Endothelial cell of umbilical vein (primary cell): ENCODE data around the gene F2. TPM values are rescaled to one million over a fixed set of nuclear protein-coding genes. Genes with fewer than 3 reads are reported as not detected.

Experiments used
- BruUV-seq: library from RNA; stranded (reverse); fragments of 400-500 nt; replicated peaks from 2 replicates; lab custom pipeline; 2021; lab: Mats Ljungman, UMichigan
- CTCF ChIA-PET: fragments of 300-600, 350-600 bp; sonication (Branson Sonifier 250); formaldehyde crosslinking; loops from one replicate; lab custom pipeline; 2021; ENCODE audit warnings: antibody characterized with exemption, inconsistent platforms; lab: Charles Lee
- POLR2A ChIA-PET: fragments of 300-600, 350-600 bp; sonication (Branson Sonifier 250); formaldehyde crosslinking; loops from one replicate; lab custom pipeline; 2021; ENCODE audit warnings: antibody characterized with exemption, inconsistent platforms; lab: Charles Lee
- DNase-seq: peaks from one replicate; pipeline ENCODE4 v3.0.0-alpha.2; 2011; ENCODE audit warnings: low read depth, low spot score
- FAIRE-seq: peaks from 2 replicates; lab custom pipeline; 2011; peaks lifted over from hg19 to GRCh38; lab: Jason Lieb, UNC
- H2AFZ ChIP-seq: 2 replicates; pipeline ENCODE4 v1.6.0; 2012; ENCODE audit warnings: low read depth, low read length, control low read depth, inconsistent platforms
- H3K27ac ChIP-seq: 2 replicates; pipeline ENCODE4 v1.5.1; 2011; ENCODE audit warnings: low read depth, mild to moderate bottlenecking, control low read depth, low read length, moderate library complexity; ENCODE audit not compliant: insufficient read depth
- H3K27me3 ChIP-seq, 2 experiments: 2 replicates each; pipeline versions ENCODE4 v1.6.0 to v1.6.1; 2011; ENCODE audit warnings: low read length in 2 of 2, mixed read lengths in 1 of 2; ENCODE audit not compliant: control insufficient read depth in 2 of 2, insufficient read depth in 2 of 2
- H3K36me3 ChIP-seq, 2 experiments: 2 replicates in 1 of 2; 3 replicates in 1 of 2; pipeline ENCODE4 v1.5.1; 2011; ENCODE audit warnings: low read length in 2 of 2, mild to moderate bottlenecking in 1 of 2, moderate library complexity in 1 of 2; ENCODE audit not compliant: control insufficient read depth in 2 of 2, insufficient read depth in 2 of 2; ENCODE audit errors: extremely low read depth in 1 of 2
- H3K4me1 ChIP-seq: 3 replicates; pipeline ENCODE4 v1.5.1; 2011; ENCODE audit warnings: mild to moderate bottlenecking, low read length; ENCODE audit not compliant: control insufficient read depth, insufficient read depth; ENCODE audit errors: extremely low read depth
- H3K4me2 ChIP-seq: 2 replicates; pipeline ENCODE4 v1.6.1; 2011; ENCODE audit warnings: low read length, control low read depth, mixed read lengths; ENCODE audit not compliant: insufficient read depth
- H3K4me3 ChIP-seq, 3 experiments: fragments of 200-600 bp in 1 of 3; sonication (generic), shearing (Covaris generic) in 1 of 3; replicated peaks in 1 of 3; 2 replicates each; pipeline ENCODE4 v1.5.1; 2011 to 2016; ENCODE audit warnings: control low read depth in 3 of 3, low read length in 3 of 3, mild to moderate bottlenecking in 2 of 3, inconsistent platforms in 1 of 3, low read depth in 1 of 3, moderate library complexity in 1 of 3; ENCODE audit not compliant: insufficient read depth in 1 of 3
- H3K79me2 ChIP-seq: 2 replicates; pipeline ENCODE4 v1.6.0; 2012; ENCODE audit warnings: low read length, inconsistent platforms; ENCODE audit not compliant: control insufficient read depth, insufficient read depth
- H3K9ac ChIP-seq: replicated peaks from 2 replicates; pipeline ENCODE3; 2011; ENCODE audit warnings: low read length, control low read depth; ENCODE audit not compliant: insufficient read depth; ENCODE audit errors: extremely low read depth
- H3K9me1 ChIP-seq: replicated peaks from 3 replicates; pipeline ENCODE4 v1.6.0; 2011; ENCODE audit warnings: mild to moderate bottlenecking, low read length; ENCODE audit not compliant: control insufficient read depth, insufficient read depth; ENCODE audit errors: extremely low read depth
- H3K9me3 ChIP-seq: replicated peaks from 2 replicates; pipeline ENCODE4 v1.5.1; 2012; ENCODE audit warnings: low read length, inconsistent platforms; ENCODE audit not compliant: control insufficient read depth, insufficient read depth
- H4K20me1 ChIP-seq: replicated peaks from 2 replicates; pipeline ENCODE3; 2011; ENCODE audit warnings: mild to moderate bottlenecking, low read length; ENCODE audit not compliant: control insufficient read depth, insufficient read depth; ENCODE audit errors: extremely low read depth
- EZH2 ChIP-seq: IDR thresholded peaks from 2 replicates; pipeline ENCODE4 v1.6.1; 2012; ENCODE audit warnings: borderline replicate concordance, low read depth, mild to moderate bottlenecking, moderate library complexity, low read length, inconsistent platforms; ENCODE audit not compliant: severe bottlenecking
- FOS ChIP-seq: IDR thresholded peaks from 2 replicates; pipeline ENCODE4 v1.6.1; 2011; ENCODE audit warnings: mild to moderate bottlenecking, low read length, moderate library complexity, borderline replicate concordance; ENCODE audit not compliant: insufficient read depth
- GATA2 ChIP-seq: IDR thresholded peaks from 2 replicates; pipeline ENCODE4 v1.7.0; 2011; ENCODE audit warnings: low read depth, mild to moderate bottlenecking, moderate library complexity, mixed read lengths, low read length; ENCODE audit not compliant: insufficient read length, insufficient read depth
- JUN ChIP-seq: IDR thresholded peaks from 2 replicates; pipeline ENCODE4 v1.6.1; 2011; ENCODE audit warnings: borderline replicate concordance, low read depth; ENCODE audit not compliant: insufficient read length, insufficient read depth
- MYC ChIP-seq: IDR thresholded peaks from one replicate; pipeline ENCODE4 v1.6.1; 2011; ENCODE audit warnings: mild to moderate bottlenecking, low read depth, low read length
- POLR2A ChIP-seq: IDR thresholded peaks from 2 replicates; pipeline ENCODE4 v1.6.1; 2012; ENCODE audit warnings: low read depth, mild to moderate bottlenecking, control low read depth, low read length
- POLR2AphosphoS5 ChIP-seq: IDR thresholded peaks from 2 replicates; pipeline ENCODE4 v1.6.1; 2012; ENCODE audit warnings: low read depth, mild to moderate bottlenecking, control low read depth, low read length, moderate library complexity; ENCODE audit not compliant: insufficient read depth
- dilution Hi-C: fragments of 300-500 bp; cut with MboI; formaldehyde crosslinking; loops from one replicate; pipeline ENCODE4 v1.15.0; 2019; ENCODE audit warnings: low sequenced_read_pairs; ENCODE audit not compliant: extremely low pct_ligation_motif_present
- intact Hi-C: fragments of 100-400 bp; cut with micrococcal nuclease; formaldehyde crosslinking; loops from one replicate; pipeline ENCODE4 v1.10.0; 2022
- polyA plus RNA-seq, 4 experiments: library from polyadenylated mRNA; depleted of rRNA in 3 of 4; stranded (reverse) in 3 of 4; unstranded in 1 of 4; fragments of >200 nt; gene quantifications; 2 replicates each; pipeline versions ENCODE4 v1.2.1 to v1.2.3, GENCODE V29; 2011 to 2012; ENCODE audit warnings: missing spikeins in 1 of 4
- total RNA-seq: library from RNA; stranded (reverse); gene quantifications from 2 replicates; pipeline ENCODE4 v1.2.3, GENCODE V29; 2021
- TF ChIP-seq, protein P1 (sequence below), 2 donors: IDR thresholded peaks; 1 replicate in 1 of 2; 2 replicates in 1 of 2; pipeline ENCODE4 v1.5.1; 2011; ENCODE audit warnings: low read length in 2 of 2, mild to moderate bottlenecking in 2 of 2, moderate library complexity in 2 of 2, control low read depth in 1 of 2, inconsistent platforms in 1 of 2, low read depth in 1 of 2; ENCODE audit not compliant: insufficient read depth in 1 of 2; ENCODE audit errors: extremely low read depth in 1 of 2
- TF ChIP-seq, protein P2 (sequence below): IDR thresholded peaks from 2 replicates; pipeline ENCODE4 v1.6.1; 2011; ENCODE audit not compliant: insufficient read depth, insufficient read length

Gene F2
- total and polyA plus RNA-seq, 2 donors (not counting 3 experiments of a cell fraction or from before 2014, with no cell fraction given): 0.04 TPM; not detected in 1

DNA sequence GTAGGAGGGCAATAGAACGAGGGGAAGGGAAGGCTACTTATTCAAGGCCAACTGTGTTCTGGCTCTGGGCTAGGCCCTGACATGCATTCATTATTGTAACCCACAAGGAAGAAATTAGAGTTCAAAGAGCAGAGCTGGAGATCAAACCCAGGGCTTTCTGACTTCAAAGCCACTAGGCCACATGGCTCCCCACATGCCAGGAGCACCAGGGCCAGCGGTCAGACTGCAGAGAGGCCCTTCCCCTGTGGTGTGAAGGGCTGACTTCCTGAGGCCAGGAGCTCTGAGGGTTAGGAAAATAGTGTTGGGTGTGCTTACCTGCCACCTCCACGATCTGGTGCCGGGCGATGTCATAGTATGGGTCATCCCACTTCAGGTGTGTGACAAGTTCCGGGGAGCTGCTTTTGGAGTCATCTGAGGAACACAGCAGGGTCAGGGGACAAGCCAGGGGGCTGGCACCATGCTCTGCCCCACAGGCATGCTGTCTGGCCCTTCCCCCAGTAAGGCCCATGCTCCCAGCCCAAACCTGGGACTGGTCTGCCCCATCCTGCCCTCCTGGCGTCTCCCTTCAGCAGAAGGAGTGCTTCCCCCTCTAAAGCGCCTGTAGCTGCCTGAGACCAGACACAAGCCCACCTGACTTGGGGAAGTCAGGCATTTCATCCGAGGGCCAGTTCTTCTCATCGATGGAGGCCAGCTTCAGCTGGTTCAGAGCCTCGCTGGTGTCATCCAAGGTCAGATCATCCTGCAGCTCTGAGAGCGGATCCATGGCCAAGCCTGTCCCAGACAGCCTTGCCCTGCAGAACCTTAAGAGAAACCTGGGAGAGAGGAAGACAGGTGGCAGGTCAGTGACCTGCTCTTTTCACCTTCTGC, 23.4 kb upstream of the F2 start:
- H3K9me3 ChIP-seq: no peaks in the 10 kb centered on the region
- no peak for FAIRE-seq
- CTCF ChIA-PET: no interaction called here
- no TSS peak for BruUV-seq
- DNase-seq: no peak
- dilution Hi-C loops (no loop called here), intact Hi-C loops (no loop called here)
- no peaks in the 10 kb centered on the region for H4K20me1 ChIP-seq
- H3K4me3 ChIP-seq: no peak overlapping the region
- no peak overlapping the region for H3K9ac ChIP-seq
- no peak overlapping the region for H3K27ac ChIP-seq
- peaks cover 13% of the 10 kb centered on the region for H3K79me2 ChIP-seq
- no peaks in the 10 kb centered on the region for H3K9me1 ChIP-seq
- no peak overlapping the region for H3K4me2 ChIP-seq
- no peak for TF ChIP-seq POLR2AphosphoS5
- no peak for TF ChIP-seq FOS
- no peaks in the 10 kb centered on the region for H3K4me1 ChIP-seq
- H2AFZ ChIP-seq: no peak overlapping the region
- POLR2A ChIA-PET: no interaction called here
- no peaks in the 10 kb centered on the region for H3K27me3 ChIP-seq
- H3K36me3 ChIP-seq: peaks cover 4 to 26% of the 10 kb centered on the region in 2 experiments

- DNase-seq (no peak), FAIRE-seq (no peak)
- Histone ChIP-seq H3K9me3 (no peaks in the 10 kb centered on the region), H3K27me3 (no peaks in the 10 kb centered on the region), H3K36me3 (peaks cover 4 to 26% of the 10 kb centered on the region in 2 experiments), H3K79me2 (peaks cover 16% of the 10 kb centered on the region), H3K4me3 (no peak overlapping the region), H3K4me2 (no peak overlapping the region), H3K4me1 (no peaks in the 10 kb centered on the region), H3K27ac (no peak overlapping the region), H3K9me1 (no peaks in the 10 kb centered on the region), H4K20me1 (no peaks in the 10 kb centered on the region), H3K9ac (no peak overlapping the region), H2AFZ (no peak overlapping the region)
- POLR2A ChIA-PET: no interaction called here
- intact Hi-C loops (no loop called here), dilution Hi-C loops (no loop called here)
- no TSS peak for BruUV-seq
- CTCF ChIA-PET: no interaction called here
- no peak for TF ChIP-seq GATA2
- no peak for TF ChIP-seq FOS
- TF ChIP-seq EZH2: no peak
- TF ChIP-seq, protein P1, sequence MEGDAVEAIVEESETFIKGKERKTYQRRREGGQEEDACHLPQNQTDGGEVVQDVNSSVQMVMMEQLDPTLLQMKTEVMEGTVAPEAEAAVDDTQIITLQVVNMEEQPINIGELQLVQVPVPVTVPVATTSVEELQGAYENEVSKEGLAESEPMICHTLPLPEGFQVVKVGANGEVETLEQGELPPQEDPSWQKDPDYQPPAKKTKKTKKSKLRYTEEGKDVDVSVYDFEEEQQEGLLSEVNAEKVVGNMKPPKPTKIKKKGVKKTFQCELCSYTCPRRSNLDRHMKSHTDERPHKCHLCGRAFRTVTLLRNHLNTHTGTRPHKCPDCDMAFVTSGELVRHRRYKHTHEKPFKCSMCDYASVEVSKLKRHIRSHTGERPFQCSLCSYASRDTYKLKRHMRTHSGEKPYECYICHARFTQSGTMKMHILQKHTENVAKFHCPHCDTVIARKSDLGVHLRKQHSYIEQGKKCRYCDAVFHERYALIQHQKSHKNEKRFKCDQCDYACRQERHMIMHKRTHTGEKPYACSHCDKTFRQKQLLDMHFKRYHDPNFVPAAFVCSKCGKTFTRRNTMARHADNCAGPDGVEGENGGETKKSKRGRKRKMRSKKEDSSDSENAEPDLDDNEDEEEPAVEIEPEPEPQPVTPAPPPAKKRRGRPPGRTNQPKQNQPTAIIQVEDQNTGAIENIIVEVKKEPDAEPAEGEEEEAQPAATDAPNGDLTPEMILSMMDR (IDR thresholded peaks at IDR 0.05; ENCODE audit: extremely low read depth in 1 of 2, insufficient read depth in 1 of 2, low read depth in 1 of 2, low read length in 2 of 2): no peak
- no peak for TF ChIP-seq POLR2A
- TF ChIP-seq, protein P2, sequence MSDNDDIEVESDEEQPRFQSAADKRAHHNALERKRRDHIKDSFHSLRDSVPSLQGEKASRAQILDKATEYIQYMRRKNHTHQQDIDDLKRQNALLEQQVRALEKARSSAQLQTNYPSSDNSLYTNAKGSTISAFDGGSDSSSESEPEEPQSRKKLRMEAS: no peak
- TF ChIP-seq JUN: no peak
- TF ChIP-seq POLR2AphosphoS5: no peak
- no peak for TF ChIP-seq MYC
These were observed 22.8 kb upstream of the F2 start for GRCh38 chr11:46696212-46696558.
